ENCODE measurements around the gene SPANXN5. TPM values are rescaled to one million over a fixed set of nuclear protein-coding genes. Genes with fewer than 3 reads are reported as not detected.
"Not testable (repeated sequence)": the region's sequence is repeated elsewhere in the genome, so short reads cannot be mapped to it uniquely, and the experiment has no call there.

SPANXN5 gene, protein sequence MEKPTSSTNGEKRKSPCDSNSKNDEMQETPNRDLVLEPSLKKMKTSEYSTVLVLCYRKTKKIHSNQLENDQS
- total RNA-seq = not detected

DNA sequence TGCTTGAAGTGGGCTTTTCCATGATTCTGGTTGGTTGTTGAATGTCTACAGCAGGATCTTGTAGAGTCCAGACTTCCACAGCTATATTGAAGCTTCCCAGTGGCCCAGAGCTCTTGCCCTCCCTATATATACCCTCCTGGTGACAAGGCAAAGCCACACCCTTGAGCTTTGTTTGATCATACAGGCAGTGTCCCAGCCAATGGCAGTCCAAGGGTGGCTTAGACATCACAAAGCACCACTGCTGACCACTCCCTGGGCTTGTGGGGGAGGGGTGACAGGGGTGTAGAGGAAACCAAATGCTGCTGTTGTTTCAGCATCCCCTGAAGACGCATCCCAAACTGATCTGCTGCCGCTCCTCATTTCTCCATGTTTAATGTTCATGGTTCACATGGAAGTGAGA, at the start of gene SPANXN5:
Gene SPANXN5 (minus strand): TSS at position 101 of the 400 bp plus-strand sequence. CDS start 79 bp downstream, at position 22.
- H3K27me3 ChIP-seq; H3K4me1 ChIP-seq; H3K36me3 ChIP-seq; H3K9me3 ChIP-seq; intact Hi-C loops (cut with DNase I; ENCODE audit: low total_unique reads); H3K27ac ChIP-seq; H3K4me3 ChIP-seq; DNase-seq: not testable (repeated sequence)

DNA sequence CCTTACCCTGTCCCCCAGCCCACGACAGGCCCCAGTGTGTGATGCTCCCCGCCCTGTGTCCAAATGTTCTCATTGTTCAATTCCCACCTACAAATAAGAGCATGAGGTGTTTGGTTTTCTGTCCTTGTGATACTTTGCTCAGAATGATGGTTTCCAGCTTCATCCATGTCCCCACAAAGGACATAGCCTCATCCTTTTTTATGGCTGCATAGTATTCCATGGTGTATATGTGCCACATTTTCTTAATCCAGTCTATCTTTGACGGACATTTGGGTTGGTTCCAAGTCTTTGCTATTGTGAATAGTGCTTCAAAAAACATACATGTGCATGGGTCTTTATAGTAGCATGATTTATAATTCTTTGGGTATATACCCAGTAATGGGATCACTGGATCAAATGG, 46.4 kb upstream of the SPANXN5 start:
- DNase-seq; H3K27ac ChIP-seq; H3K36me3 ChIP-seq; H3K4me1 ChIP-seq; H3K9me3 ChIP-seq; H3K27me3 ChIP-seq; intact Hi-C loops (cut with DNase I; ENCODE audit: low total_unique reads); H3K4me3 ChIP-seq: not testable (repeated sequence)

DNA sequence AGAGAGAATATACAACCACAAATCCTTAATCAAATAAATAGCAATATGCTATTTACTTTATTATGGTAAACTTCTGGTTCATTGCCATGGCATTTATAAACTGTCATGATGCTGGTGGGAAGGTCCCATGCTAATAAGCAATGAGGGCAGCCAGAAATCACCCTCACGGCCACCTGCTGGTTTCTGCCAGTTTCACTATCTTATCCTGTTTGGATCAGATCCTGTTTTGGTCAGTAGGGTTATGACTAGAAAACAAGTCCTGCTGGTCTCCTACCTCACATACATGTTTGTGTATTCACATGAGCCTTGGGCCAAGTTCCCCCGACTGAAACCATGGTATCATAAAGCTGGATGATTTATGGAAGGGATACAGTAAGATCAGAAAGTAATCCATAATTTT, 41.9 kb upstream of the SPANXN5 start:
- no peaks in the 10 kb centered on the region for H3K36me3 ChIP-seq

DNA sequence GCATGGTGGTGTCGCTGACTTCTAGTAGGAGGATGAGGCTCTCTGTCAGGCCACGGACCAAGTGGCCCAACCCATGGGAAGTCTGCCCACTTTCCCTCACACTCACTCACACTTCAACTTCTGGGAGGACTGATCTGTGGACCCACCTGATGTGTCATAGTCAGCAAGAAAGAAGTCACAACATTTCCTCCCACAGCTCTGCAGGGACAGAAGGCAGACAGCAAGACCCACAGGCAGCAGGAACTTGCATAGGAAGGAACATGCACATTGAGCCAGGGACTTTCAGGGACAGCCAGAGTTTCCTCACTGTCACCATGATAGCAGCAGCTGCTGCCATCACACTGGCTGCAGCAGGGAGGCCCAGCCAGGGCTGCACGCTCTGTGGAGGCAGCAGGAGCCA, 33.3 kb upstream of the SPANXN5 start:
- Histone ChIP-seq H3K27ac (no peak overlapping the region), H3K4me1 (no peaks in the 10 kb centered on the region), H3K4me3 (no peak overlapping the region), H3K9me3 (no peaks in the 10 kb centered on the region), H3K27me3 (no peaks in the 10 kb centered on the region), H3K36me3 (no peaks in the 10 kb centered on the region)
- DNase-seq = no peak
- intact Hi-C loops (cut with DNase I; ENCODE audit: low total_unique reads) = no loop called here
- TF ChIP-seq POLR2A (IDR thresholded peaks at IDR 0.05) = no peak
- TF ChIP-seq, protein P1, sequence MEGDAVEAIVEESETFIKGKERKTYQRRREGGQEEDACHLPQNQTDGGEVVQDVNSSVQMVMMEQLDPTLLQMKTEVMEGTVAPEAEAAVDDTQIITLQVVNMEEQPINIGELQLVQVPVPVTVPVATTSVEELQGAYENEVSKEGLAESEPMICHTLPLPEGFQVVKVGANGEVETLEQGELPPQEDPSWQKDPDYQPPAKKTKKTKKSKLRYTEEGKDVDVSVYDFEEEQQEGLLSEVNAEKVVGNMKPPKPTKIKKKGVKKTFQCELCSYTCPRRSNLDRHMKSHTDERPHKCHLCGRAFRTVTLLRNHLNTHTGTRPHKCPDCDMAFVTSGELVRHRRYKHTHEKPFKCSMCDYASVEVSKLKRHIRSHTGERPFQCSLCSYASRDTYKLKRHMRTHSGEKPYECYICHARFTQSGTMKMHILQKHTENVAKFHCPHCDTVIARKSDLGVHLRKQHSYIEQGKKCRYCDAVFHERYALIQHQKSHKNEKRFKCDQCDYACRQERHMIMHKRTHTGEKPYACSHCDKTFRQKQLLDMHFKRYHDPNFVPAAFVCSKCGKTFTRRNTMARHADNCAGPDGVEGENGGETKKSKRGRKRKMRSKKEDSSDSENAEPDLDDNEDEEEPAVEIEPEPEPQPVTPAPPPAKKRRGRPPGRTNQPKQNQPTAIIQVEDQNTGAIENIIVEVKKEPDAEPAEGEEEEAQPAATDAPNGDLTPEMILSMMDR (IDR thresholded peaks at IDR 0.05) = no peak

More for the DNA sequence above, 41.9 kb upstream of the SPANXN5 start:
- TF ChIP-seq, protein P1 (IDR thresholded peaks at IDR 0.05) = no peak
- no peak for TF ChIP-seq POLR2A (IDR thresholded peaks at IDR 0.05)
- no peak for DNase-seq
- Histone ChIP-seq H3K27me3 (peaks cover 0 to 12% of the 10 kb centered on the region in 2 donors), H3K4me1 (no peaks in the 10 kb centered on the region), H3K4me3 (no peak overlapping the region), H3K9me3 (no peaks in the 10 kb centered on the region), H3K27ac (no peak overlapping the region)
- intact Hi-C loops (cut with DNase I; ENCODE audit: low total_unique reads) = no loop called here

DNA sequence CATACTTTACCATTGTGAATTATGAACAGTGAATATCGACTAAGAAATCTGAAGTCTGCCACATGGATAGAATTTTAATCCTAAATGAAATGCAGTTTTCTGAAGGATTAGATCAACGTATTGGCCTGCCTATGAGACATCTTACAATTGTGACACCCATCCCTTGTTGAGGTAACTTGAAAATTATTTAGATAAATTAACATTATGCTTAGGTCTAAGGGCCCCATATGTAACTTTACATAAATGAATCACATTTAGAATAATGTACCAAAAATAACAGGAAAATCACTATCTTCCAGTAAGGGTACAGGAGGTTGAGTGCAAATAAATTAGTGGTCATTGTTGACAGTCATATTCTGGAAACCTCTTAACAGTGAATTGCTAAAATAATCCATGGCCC, 27.4 kb upstream of the SPANXN5 start:
- H3K36me3 ChIP-seq = no peaks in the 10 kb centered on the region
- no peaks in the 10 kb centered on the region for H3K9me3 ChIP-seq
- H3K27me3 ChIP-seq = peaks cover 0 to under 1% of the 10 kb centered on the region in 2 donors
- TF ChIP-seq, protein P1 (IDR thresholded peaks at IDR 0.05) = no peak
- intact Hi-C loops (cut with DNase I; ENCODE audit: low total_unique reads) = no loop called here
- H3K4me1 ChIP-seq = no peaks in the 10 kb centered on the region
- no peak overlapping the region for H3K4me3 ChIP-seq
- H3K27ac ChIP-seq = no peak overlapping the region
- no peak for DNase-seq

DNA sequence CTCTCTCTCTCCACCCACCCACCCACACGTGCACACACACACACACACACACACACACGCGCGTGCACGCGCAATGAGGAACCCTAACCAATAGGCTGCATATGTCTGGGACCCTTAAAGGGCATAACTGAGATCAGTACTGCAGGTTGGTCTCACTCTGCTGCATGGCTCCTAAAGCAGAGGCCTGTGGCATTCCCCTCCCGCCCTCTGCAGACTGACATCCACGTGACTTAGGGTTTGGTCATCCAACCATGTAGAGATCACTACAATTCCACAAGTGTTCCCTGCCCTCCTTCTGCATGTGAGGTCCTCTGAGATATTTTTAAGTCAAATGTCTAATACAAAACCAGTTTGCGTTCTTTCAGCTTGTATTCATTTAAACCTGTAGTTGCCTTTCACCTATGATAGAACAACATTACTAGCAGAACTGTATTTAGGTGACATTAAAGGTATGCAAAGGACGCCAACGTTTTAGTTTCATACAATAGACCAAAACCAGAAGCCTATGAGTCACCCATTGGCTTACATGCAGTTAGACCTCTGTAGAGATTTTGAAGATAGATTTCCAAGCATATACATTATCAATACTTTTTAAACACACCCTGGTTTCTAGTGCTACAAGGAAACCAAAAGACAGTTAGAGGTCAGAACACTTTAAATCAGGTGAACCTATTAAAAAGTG, 24.0 kb upstream of the SPANXN5 start:
- peaks cover 0 to 5% of the 10 kb centered on the region in 2 donors for H3K27me3 ChIP-seq
- H3K36me3 ChIP-seq = no peaks in the 10 kb centered on the region
- no peak overlapping the region for H3K4me3 ChIP-seq
- H3K27ac ChIP-seq = no peak overlapping the region
- intact Hi-C loops (cut with DNase I; ENCODE audit: low total_unique reads) = no loop called here
- H3K4me1 ChIP-seq = no peaks in the 10 kb centered on the region
- TF ChIP-seq, protein P1 (IDR thresholded peaks at IDR 0.05) = no peak
- no peak for TF ChIP-seq POLR2A (IDR thresholded peaks at IDR 0.05)
- no peaks in the 10 kb centered on the region for H3K9me3 ChIP-seq
- no peak for DNase-seq

Measured in uterus (tissue), 4 donors.